Activated naive CD8-positive, alpha-beta T cell treated with anti-CD3 and anti-CD28 coated beads, Interleukin-2, amount 50 U/mL, for 24 hours (primary cell): Measurements from ENCODE around the gene GPR33.
A peak's percentile ranks its signal among the peaks of the same experiment; 100 is the strongest.
"Not testable (repeated sequence)": the region's sequence is repeated elsewhere in the genome, so short reads cannot be mapped to it uniquely, and the experiment has no call there.

Experiments
- ATAC-seq: fragments of 150-1000 bp; cut with Tn5 transposase; one replicate; pipeline ENCODE4 v1.10.0; 2021
- DNase-seq: peaks from one replicate; pipeline ENCODE4 v3.0.0; 2021
- H3K27ac Mint-ChIP-seq: one replicate; pipeline ENCODE4 v1.8.0; 2021; ENCODE audit warnings: mild to moderate bottlenecking, mixed read lengths
- H3K27me3 Mint-ChIP-seq: one replicate; pipeline ENCODE4 v1.8.0; 2021; ENCODE audit warnings: mixed read lengths
- H3K36me3 Mint-ChIP-seq: one replicate; pipeline ENCODE4 v1.8.0; 2021; ENCODE audit warnings: low read depth, mixed read lengths
- H3K4me1 Mint-ChIP-seq: one replicate; pipeline ENCODE4 v1.8.0; 2021; ENCODE audit warnings: mixed read lengths
- H3K4me3 Mint-ChIP-seq: one replicate; pipeline ENCODE4 v1.8.0; 2021; ENCODE audit warnings: mild to moderate bottlenecking, moderate library complexity, mixed read lengths
- H3K9me3 Mint-ChIP-seq: one replicate; pipeline ENCODE4 v1.8.0; 2021; ENCODE audit warnings: mixed read lengths

The GPR33 gene

DNA sequence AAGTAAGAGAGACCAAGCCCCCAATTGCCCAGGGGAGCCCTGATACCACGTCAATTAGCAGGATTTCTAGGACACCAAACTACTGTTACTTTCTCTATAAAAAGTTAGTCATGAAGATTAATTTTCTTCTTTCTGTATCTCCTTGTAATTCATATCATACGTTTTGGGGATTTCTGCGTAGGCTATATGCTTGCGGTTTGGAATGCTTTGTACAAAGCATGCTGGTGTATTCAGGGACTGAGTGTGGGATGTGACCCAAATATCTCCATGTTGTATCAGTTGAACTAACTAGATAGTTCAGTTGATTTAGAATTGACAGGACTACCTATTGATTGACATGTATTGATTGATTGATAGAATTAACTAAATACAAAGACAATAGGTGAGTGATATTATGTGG is 7.7 kb downstream of the GPR33 start:
- no peaks in the 10 kb centered on the region for H3K36me3 Mint-ChIP-seq
- H3K9me3 Mint-ChIP-seq, result no peaks in the 10 kb centered on the region
- no peak for DNase-seq

DNA sequence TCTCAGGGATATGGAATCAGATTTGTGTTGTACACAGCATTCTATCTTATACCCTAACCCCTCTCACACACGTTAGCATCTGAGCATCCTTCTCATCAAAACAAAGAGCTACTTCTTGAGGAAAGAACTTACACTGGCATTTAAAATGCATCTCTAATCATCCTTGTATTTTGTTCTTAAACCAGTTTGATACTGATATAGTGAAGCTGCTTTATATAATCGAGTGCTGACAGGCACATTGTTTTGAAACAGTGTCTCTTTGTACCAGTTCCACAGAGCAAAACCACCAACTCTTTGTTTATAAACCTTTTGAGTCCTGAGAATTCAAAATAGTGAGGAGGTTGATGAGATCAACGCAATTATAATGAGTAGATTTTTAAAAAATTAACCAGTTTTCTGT is 8.8 kb downstream of the GPR33 start:
- Mint-ChIP-seq H3K27me3 (peaks cover 8% of the 10 kb centered on the region), H3K4me3 (no peak overlapping the region), H3K4me1 (no peaks in the 10 kb centered on the region), H3K9me3 (no peaks in the 10 kb centered on the region), H3K36me3 (no peaks in the 10 kb centered on the region), H3K27ac (no peak overlapping the region)
- DNase-seq (no peak), ATAC-seq (no peak)

More for the DNA sequence above, 7.7 kb downstream of the GPR33 start:
- Mint-ChIP-seq H3K4me3 (no peak overlapping the region), H3K27ac (no peak overlapping the region), H3K4me1 (no peaks in the 10 kb centered on the region), H3K27me3 (peaks cover 8% of the 10 kb centered on the region)
- ATAC-seq, result no peak

DNA sequence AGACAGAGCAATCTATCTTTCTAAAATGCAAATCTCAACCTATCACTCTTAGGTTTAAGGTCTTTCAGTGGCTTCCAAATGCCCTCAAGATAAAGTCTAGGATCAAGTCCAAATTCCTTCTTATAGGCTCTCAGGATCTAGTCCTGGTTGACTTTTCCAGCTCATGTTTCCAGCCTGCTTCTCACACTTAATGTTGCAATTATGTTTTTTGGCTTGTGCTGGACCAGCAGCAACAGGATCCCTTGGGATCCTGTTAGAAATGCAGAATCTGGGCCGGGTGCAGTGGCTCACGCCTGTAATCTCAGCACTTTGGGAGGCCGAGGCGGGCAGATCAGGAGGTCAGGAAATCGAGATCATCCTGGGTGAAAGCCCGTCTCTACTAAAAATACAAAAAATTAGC is 10.6 kb downstream of the GPR33 start:
- no peak overlapping the region for H3K4me3 Mint-ChIP-seq
- no peak for ATAC-seq
- H3K4me1 Mint-ChIP-seq, result no peaks in the 10 kb centered on the region
- H3K27me3 Mint-ChIP-seq, result peaks cover 8% of the 10 kb centered on the region
- no peak overlapping the region for H3K27ac Mint-ChIP-seq
- H3K9me3 Mint-ChIP-seq, result no peaks in the 10 kb centered on the region
- H3K36me3 Mint-ChIP-seq, result no peaks in the 10 kb centered on the region
- DNase-seq, result no peak

DNA sequence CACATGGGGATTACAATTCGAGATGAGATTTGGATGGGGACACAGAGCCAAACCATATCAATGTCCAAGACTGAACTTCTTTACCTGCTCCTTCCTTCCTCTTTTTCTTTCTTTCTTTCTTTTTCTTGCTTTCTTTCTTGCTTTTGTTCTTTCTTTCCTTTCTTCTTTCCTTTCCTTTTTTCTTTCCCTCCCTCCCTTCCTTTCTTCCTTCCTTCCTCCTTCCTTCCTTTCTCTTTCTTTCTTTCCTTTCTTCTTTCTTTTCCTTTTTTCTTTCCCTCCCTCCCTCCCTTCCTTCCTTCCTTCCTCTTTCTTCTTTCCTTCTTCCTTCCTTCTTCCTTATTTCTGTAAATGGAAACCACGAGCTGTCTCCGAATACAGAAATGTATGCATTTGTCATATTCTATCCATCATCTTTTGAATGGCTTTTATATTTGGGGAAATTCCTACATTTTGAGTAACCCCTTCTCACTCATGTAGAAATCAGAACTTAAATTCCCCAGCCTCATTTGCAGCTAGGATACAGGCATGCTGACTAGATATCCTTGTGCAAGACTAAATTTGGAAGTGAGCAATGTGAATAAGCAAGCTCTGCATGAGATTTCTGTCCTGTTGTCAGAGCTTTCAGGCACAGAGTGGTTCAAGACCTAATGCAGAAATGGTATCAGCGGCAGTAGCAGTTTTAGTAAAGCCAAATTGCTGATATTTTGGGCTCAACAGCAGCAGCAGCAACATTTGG is 11.5 kb downstream of the GPR33 start:
- Mint-ChIP-seq H3K9me3 (no peaks in the 10 kb centered on the region), H3K4me3 (no peak overlapping the region), H3K27ac (no peak overlapping the region), H3K4me1 (no peaks in the 10 kb centered on the region), H3K36me3 (no peaks in the 10 kb centered on the region), H3K27me3 (peaks cover 5% of the 10 kb centered on the region)
- ATAC-seq, result no peak
- no peak for DNase-seq

DNA sequence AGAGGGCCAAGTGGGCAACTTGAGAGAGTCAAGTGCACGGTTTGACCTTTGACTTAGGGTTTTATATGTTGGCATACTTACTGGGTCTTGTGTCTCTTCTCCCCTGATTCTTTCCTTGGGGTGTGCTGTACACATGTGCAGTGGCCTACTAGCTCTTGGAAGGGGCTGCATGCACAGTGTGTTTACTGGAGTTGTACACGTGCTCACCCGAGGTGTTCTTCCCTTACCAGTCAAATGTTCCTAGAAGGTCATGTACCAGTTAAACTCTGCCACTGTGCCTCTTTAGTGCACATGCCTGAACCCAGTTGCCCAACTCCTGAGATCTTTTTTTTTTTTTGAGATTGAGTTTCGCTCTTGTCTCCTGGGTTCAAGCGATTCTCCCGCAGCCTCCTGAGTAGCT is 21.3 kb downstream of the GPR33 start:
- Mint-ChIP-seq H3K36me3 (no peaks in the 10 kb centered on the region), H3K4me1 (peaks cover under 1% of the 10 kb centered on the region), H3K4me3 (no peak overlapping the region), H3K27ac (no peak overlapping the region), H3K9me3 (no peaks in the 10 kb centered on the region), H3K27me3 (no peaks in the 10 kb centered on the region)
- DNase-seq, result no peak
- no peak for ATAC-seq

DNA sequence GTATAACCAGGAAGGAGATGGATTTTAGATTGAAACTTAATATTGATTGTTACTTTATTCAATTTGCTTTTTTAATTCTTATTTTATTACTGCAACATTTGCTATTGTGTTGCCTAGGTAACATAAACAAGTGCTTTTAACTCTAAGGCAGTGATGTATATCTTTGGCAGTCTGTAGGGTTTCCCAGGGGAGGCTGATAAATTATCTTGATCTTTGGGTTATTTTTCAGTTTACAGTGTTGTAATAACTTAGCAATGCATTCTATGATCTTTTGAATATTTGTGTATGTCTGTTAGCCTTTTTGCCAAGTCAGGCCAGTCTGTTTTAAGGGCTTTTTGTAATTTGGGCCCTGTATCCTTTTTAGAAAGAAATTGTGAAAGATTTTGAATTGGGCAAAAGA is 22.7 kb downstream of the GPR33 start:
- no peaks in the 10 kb centered on the region for H3K9me3 Mint-ChIP-seq
- H3K27ac Mint-ChIP-seq, result no peak overlapping the region
- ATAC-seq (no peak), DNase-seq (no peak)
- H3K36me3 Mint-ChIP-seq, result no peaks in the 10 kb centered on the region
- no peak overlapping the region for H3K4me3 Mint-ChIP-seq
- peaks cover 2% of the 10 kb centered on the region for H3K4me1 Mint-ChIP-seq
- no peaks in the 10 kb centered on the region for H3K27me3 Mint-ChIP-seq

DNA sequence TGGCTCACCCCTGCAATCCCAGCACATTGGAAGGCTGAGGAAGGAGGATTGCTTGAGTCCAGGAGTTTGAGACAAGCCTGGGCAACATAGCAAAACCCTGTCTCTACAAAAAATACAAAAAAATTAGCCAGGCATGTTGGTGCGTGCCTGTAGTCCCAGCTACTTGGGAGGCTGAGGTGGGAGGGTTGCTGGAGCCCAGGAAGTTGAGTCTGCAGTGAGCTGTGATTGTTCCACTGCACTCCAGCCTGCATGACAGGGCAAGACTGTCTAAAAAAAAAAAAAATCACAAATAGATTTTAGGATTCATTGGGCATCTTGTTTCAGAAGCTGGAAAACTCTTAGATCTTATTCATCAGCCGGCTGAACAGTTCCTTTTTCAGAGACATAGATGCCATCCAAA is 25.4 kb downstream of the GPR33 start:
- H3K27me3 Mint-ChIP-seq, H3K9me3 Mint-ChIP-seq, ATAC-seq, H3K4me3 Mint-ChIP-seq, H3K36me3 Mint-ChIP-seq, DNase-seq, H3K27ac Mint-ChIP-seq: not testable (repeated sequence)
- peaks cover 14% of the 10 kb centered on the region for H3K4me1 Mint-ChIP-seq

DNA sequence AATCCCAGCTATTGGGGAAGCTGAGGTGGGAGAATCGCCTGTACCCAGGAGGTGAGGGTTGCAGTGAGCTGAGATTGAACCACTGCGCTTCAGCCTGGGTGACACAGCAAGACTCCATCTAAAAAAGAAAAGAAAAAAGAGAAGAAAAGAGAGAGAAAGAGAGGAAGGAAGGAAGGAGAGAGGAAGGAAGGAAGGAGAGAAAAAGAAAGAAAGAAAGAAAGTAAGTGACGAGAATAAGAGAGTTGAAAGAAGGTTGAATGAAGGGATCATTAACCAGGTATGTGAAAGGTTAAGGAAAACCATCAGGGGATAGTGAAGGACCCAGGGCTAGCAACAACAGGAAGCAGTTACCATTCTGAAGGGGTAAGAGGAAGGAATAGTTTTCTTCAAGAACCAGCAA is 26.3 kb downstream of the GPR33 start:
- DNase-seq, result no peak
- H3K4me3 Mint-ChIP-seq, result no peak overlapping the region
- no peak for ATAC-seq
- no peaks in the 10 kb centered on the region for H3K27me3 Mint-ChIP-seq
- no peaks in the 10 kb centered on the region for H3K9me3 Mint-ChIP-seq
- H3K4me1 Mint-ChIP-seq, result peaks cover 17% of the 10 kb centered on the region
- no peak overlapping the region for H3K27ac Mint-ChIP-seq
- no peaks in the 10 kb centered on the region for H3K36me3 Mint-ChIP-seq

DNA sequence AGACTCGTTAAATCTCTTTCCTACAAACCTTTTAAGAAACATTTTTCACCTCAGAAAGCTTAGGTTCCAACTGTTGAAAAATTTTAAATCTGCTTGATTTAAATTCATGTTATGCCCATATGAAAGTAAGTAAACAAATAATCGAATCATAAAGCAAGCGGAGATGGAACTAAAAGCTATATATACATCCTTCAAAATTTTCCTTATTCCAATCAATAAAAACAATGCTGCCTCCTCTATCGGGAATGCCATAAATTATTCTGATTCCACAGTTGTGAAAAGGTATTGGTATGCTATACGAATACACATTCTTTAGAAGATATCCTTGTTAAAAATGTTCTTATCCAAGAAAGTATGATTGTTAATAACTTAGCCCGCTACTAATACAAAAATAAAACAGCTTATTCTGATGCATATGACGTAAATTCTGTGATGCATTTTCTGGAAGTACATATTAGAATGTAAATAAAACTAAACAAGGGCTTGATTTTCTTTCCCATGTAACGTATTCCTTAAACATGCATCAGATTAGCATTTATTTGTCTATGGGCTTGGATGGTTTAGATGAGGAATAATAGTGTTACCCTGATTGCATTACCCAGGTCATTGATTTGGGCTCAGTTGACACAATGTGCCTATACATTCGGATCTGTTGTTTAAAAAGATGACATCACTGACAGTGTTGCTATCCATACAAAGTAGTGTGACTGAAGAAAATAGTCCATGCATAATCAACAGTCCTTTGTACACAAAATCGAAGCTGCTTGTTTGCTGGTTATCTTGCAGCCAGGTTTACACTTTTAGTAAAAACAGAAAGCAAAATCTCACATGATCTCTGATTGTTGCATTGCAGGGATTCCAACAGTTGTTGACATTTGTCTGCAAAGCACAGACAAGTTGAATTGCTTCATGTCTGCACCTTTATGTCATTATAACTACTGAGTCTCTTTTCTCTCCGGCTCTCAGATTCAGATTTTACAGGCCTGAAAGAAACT is 29.9 kb downstream of the GPR33 start:
- H3K27ac Mint-ChIP-seq, result peak overlapping the region; percentile 97
- peak overlapping the region; percentile 97 for H3K4me3 Mint-ChIP-seq
- no peak for ATAC-seq
- peaks cover 35% of the 10 kb centered on the region for H3K4me1 Mint-ChIP-seq
- no peaks in the 10 kb centered on the region for H3K36me3 Mint-ChIP-seq
- DNase-seq, result no peak
- H3K27me3 Mint-ChIP-seq, result no peaks in the 10 kb centered on the region
- H3K9me3 Mint-ChIP-seq, result no peaks in the 10 kb centered on the region

DNA sequence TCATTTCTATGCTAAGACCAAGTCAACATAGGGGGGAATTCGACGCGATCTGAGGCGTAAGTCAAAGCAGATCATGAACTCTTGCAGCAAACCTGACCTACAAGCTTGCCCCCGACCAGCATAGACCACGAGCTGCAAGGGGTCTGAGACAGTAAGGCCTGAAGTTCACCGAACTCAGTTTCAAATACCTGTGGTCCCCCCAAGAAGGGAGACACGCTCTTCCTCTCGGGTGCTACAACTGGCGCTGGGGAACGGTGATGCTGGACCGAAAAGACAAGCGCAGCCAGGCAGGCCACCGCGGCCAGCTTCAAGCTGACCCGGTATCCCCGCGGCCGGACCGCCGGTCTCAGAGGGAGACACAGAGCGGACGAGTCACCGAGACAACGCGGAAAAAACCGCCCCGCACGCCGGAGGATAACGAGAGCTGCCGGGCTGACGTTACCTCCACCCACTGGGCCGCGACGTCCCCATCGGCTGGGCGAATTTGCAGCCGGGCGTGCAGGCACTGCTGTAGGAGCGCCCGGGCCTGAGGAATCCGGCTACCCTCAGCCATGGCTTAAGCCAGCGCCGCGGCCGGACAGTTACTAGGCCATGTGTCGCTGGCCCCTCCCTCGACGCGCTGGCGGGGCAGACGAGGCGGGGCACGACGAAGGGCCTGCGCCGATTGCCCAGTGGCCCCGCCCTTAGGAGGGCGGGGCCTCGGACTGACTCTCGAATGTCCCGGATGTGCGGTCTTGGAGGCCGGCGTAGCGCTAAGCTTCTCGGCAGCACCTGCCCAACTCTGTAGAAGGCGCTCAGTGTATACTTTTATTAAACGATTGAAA is 30.8 kb downstream of the GPR33 start, which contains the start of gene DTD2:
Gene DTD2, minus strand, starts transcription at position 666 of the 824 bp plus-strand sequence. Its CDS starts 113 bp downstream, at position 553.
- ATAC-seq (peak; percentile 98), DNase-seq (peak; percentile 92)
- H3K4me1 Mint-ChIP-seq, result peaks cover 35% of the 10 kb centered on the region
- H3K4me3 Mint-ChIP-seq, result peak within 1 kb of the TSS; percentile 97
- H3K27me3 Mint-ChIP-seq, result no peaks in the 10 kb centered on the region
- H3K9me3 Mint-ChIP-seq, result no peaks in the 10 kb centered on the region
- H3K27ac Mint-ChIP-seq, result peak within 1 kb of the TSS; percentile 97
- H3K36me3 Mint-ChIP-seq, result no peaks in the 10 kb centered on the region

DNA sequence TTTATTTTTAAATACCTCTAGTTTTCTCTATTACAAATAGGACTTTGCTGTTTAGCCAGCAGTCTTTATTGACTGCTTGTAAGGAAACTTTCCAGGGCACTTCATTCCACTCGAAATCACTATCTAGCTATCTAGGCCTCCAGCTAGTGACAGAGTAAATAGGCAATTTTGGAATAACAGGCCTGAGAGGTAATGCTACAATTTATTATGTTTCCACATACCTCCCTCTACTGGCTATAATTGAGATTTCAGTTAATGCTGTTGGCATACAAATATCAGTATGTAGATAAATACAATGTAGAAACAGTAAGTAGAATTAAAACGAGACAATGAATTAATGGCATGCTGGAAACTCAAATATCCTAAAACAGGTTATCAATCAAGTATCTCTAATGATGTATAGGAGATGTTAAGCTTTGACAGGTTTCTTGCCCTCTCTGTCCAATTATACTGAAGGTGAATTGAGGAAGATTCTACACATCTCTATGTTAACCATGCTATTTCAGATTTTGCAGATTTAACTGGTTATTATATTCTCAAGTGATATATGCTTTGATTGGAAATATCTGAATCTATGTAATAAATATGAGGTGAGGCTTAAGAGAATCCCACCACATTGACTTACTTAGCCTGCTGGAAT is 37.7 kb downstream of the GPR33 start:
- H3K9me3 Mint-ChIP-seq, result no peaks in the 10 kb centered on the region
- H3K4me3 Mint-ChIP-seq, result no peak overlapping the region
- no peaks in the 10 kb centered on the region for H3K27me3 Mint-ChIP-seq
- peaks cover 9% of the 10 kb centered on the region for H3K4me1 Mint-ChIP-seq
- peak; percentile 46 for ATAC-seq
- no peak overlapping the region for H3K27ac Mint-ChIP-seq
- peaks cover 19% of the 10 kb centered on the region for H3K36me3 Mint-ChIP-seq
- DNase-seq, result no peak

DNA sequence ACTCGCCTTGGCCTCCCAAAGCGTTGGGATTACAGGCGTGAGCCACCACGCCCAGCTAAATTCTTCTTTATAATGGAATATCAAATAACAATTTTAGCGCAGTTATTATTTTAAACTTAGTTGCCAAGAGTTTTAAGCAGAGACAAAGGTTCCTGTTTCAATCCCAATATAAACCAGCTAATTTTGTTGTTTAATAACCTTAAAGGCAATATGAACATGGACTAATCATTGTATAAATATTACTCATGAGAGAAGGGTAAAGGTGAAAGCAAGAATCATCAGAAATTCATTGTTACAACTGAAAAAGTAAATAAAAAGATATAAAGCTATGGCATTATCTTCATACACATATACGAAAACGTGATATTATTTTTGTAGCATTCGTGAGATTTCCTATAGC is 38.7 kb downstream of the GPR33 start:
- ATAC-seq (no peak), DNase-seq (no peak)
- Mint-ChIP-seq H3K9me3 (no peaks in the 10 kb centered on the region), H3K27me3 (no peaks in the 10 kb centered on the region), H3K27ac (no peak overlapping the region), H3K4me3 (no peak overlapping the region), H3K4me1 (no peaks in the 10 kb centered on the region), H3K36me3 (peaks cover 19% of the 10 kb centered on the region)

DNA sequence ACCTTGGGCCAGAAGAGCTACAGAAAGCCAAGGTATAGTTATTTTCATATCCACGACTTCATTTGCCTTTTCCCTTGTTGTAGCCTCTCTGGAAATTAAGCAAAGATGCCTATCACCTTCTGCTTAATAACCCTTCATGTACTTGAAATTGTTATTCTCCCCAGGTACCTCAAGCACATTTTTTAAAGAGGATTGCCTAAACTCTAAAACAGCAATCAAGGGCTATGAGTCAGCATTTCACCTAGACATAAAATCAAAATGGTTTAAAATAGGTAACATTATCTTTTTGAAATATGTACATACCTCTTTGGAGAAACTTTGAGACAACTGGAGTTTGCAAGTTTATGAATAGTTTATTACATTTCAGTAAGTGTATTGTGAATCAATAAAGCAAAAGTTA is 42.1 kb downstream of the GPR33 start:
- no peaks in the 10 kb centered on the region for H3K27me3 Mint-ChIP-seq
- no peaks in the 10 kb centered on the region for H3K9me3 Mint-ChIP-seq
- H3K4me1 Mint-ChIP-seq, result no peaks in the 10 kb centered on the region
- H3K36me3 Mint-ChIP-seq, result peaks cover 15% of the 10 kb centered on the region
- DNase-seq, result no peak
- H3K27ac Mint-ChIP-seq, result no peak overlapping the region
- ATAC-seq, result no peak
- no peak overlapping the region for H3K4me3 Mint-ChIP-seq

DNA sequence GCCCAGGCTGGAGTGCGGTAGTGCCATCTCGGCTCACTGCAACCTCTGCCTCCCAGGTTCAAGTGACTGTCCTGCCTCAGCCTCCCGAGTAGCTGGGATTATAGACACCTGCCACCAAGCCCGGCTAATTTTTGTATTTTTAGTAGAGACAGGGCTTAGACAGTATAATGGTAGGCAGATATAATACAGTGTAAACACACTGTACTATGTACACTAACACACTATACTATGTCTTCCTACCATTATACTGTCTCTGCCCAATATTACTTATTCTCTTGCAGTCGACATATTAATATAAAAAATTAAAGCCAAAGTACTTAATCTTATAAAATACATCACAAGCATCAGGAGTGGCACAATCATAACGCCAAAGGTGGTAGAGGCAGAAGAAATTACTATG is 45.6 kb downstream of the GPR33 start:
- Mint-ChIP-seq H3K4me1 (no peaks in the 10 kb centered on the region), H3K27me3 (no peaks in the 10 kb centered on the region), H3K27ac (no peak overlapping the region), H3K4me3 (no peak overlapping the region), H3K9me3 (no peaks in the 10 kb centered on the region), H3K36me3 (peaks cover 19% of the 10 kb centered on the region)
- DNase-seq (no peak), ATAC-seq (no peak)
